ENCODE measurements around the gene TIGD6. TPM values are rescaled to one million over a fixed set of nuclear protein-coding genes. Genes with fewer than 3 reads are reported as not detected.

Gene TIGD6
- total RNA-seq, 4 donors from 2014 or later = 2.4 to 5.1 (median 3.8) TPM

DNA sequence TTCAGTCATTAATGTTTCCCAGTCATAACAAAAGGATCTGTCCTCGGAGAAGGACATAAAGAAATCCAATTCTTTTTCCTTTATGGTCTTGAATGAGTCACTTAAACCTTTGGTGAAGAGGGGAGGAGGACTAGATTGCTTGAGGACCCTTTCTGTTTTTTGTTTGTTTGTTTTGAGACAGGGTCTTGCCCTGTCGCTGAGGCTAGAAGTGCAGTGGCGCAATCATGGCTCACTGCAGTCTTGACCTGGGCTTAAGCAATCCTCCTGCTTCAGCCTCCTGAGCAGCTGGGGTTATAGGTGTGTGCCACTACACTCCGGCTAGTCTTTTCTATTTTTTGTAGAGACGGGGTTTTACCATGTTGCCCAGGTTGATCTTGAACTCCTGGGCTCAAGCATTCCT is 12.3 kb downstream of the TIGD6 start:
- Histone ChIP-seq H3K4me1 (no peaks in the 10 kb centered on the region), H3K9me3 (no peaks in the 10 kb centered on the region), H3K27ac (no peak overlapping the region), H3K36me3 (peaks cover 0 to 3% of the 10 kb centered on the region in 2 donors), H3K4me3 (no peak overlapping the region), H3K27me3 (no peaks in the 10 kb centered on the region)
- TF ChIP-seq, protein P1, sequence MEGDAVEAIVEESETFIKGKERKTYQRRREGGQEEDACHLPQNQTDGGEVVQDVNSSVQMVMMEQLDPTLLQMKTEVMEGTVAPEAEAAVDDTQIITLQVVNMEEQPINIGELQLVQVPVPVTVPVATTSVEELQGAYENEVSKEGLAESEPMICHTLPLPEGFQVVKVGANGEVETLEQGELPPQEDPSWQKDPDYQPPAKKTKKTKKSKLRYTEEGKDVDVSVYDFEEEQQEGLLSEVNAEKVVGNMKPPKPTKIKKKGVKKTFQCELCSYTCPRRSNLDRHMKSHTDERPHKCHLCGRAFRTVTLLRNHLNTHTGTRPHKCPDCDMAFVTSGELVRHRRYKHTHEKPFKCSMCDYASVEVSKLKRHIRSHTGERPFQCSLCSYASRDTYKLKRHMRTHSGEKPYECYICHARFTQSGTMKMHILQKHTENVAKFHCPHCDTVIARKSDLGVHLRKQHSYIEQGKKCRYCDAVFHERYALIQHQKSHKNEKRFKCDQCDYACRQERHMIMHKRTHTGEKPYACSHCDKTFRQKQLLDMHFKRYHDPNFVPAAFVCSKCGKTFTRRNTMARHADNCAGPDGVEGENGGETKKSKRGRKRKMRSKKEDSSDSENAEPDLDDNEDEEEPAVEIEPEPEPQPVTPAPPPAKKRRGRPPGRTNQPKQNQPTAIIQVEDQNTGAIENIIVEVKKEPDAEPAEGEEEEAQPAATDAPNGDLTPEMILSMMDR (IDR thresholded peaks at IDR 0.05) = no peak
- no peak for TF ChIP-seq EP300 (IDR thresholded peaks at IDR 0.05)
- TF ChIP-seq POLR2A (IDR thresholded peaks at IDR 0.05) = no peak
- TF ChIP-seq POLR2AphosphoS5 (IDR thresholded peaks at IDR 0.05) = no peak
- 81 to 83% methylated on average over 3 to 5 of the region's 5 CpGs for WGBS, 2 donors (ENCODE audit: low coverage in 1 of 2)
- no peak for ATAC-seq

DNA sequence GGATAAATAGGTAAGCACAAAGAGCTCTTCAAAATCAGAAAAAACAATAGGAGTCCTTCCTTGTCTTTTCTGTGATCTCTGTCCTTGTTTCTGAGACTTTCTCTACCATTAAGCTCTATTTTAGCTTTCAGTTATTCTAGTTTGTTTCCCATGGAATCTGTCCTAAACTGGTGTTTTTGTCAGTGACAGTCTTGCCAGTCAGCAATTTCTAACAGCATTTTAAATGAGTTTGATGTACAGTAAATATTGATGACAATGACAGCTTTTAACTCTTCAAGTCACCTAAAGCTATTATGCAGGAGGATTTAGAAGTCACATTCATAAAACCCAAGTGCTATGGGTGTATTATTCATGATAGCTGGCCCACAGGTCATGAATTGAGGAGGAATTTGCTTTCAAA is 17.9 kb downstream of the TIGD6 start:
- ATAC-seq = no peak
- Histone ChIP-seq H3K27me3 (no peaks in the 10 kb centered on the region), H3K4me3 (no peak overlapping the region), H3K9me3 (no peaks in the 10 kb centered on the region), H3K27ac (no peak overlapping the region), H3K36me3 (peaks cover 0 to 53% of the 10 kb centered on the region in 2 donors), H3K4me1 (no peaks in the 10 kb centered on the region)
- TF ChIP-seq EP300 (IDR thresholded peaks at IDR 0.05) = no peak
- TF ChIP-seq, protein P1 (IDR thresholded peaks at IDR 0.05) = no peak
- TF ChIP-seq POLR2AphosphoS5 (IDR thresholded peaks at IDR 0.05) = no peak
- TF ChIP-seq POLR2A (IDR thresholded peaks at IDR 0.05) = no peak

DNA sequence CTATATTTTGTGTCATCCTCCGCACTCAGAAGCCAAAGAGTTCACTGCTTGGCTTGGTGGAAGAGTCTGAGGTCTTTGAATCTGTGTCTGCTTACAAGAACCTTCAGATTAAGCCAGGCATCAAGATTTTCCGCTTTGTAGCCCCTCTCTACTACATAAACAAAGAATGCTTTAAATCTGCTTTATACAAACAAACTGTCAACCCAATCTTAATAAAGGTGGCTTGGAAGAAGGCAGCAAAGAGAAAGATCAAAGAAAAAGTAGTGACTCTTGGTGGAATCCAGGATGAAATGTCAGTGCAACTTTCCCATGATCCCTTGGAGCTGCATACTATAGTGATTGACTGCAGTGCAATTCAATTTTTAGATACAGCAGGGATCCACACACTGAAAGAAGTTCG is 19.2 kb downstream of the TIGD6 start:
- H3K27ac ChIP-seq = no peak overlapping the region
- peaks cover 0 to 60% of the 10 kb centered on the region in 2 donors for H3K36me3 ChIP-seq
- H3K4me3 ChIP-seq = no peak overlapping the region
- 13 to 52% methylated on average over 1 to 3 of the region's 3 CpGs for WGBS, 2 donors (ENCODE audit: low coverage in 1 of 2)
- H3K4me1 ChIP-seq = no peaks in the 10 kb centered on the region
- no peaks in the 10 kb centered on the region for H3K27me3 ChIP-seq
- ATAC-seq = no peak
- H3K9me3 ChIP-seq = no peaks in the 10 kb centered on the region
- TF ChIP-seq, protein P1 (IDR thresholded peaks at IDR 0.05) = no peak
- TF ChIP-seq POLR2AphosphoS5 (IDR thresholded peaks at IDR 0.05) (no peak), POLR2A (IDR thresholded peaks at IDR 0.05) (no peak), EP300 (IDR thresholded peaks at IDR 0.05) (no peak)

DNA sequence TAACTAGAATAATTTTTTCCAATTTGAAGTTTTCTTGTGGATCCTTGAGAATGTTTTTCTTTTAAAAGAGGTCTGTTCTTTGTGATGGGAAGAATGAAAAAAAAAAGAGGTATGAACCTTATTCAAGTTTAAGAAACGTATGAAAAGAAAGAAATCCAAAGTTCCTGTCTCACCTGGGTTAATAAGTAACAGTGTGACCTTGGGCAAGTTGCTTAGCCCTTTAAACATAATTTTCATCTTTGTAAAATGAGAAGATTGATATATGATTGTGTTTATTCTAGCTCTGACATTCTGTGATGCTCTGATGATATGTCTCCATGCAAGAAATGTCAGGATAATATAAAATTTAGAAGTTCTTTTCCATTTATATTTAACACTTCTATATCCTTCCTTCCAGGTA is 20.6 kb downstream of the TIGD6 start:
- TF ChIP-seq, protein P1 (IDR thresholded peaks at IDR 0.05) = no peak
- no peak for TF ChIP-seq POLR2AphosphoS5 (IDR thresholded peaks at IDR 0.05)
- no peak for TF ChIP-seq POLR2A (IDR thresholded peaks at IDR 0.05)
- TF ChIP-seq EP300 (IDR thresholded peaks at IDR 0.05) = no peak
- 89 to 92% methylated on average over 1 of the region's 1 CpG for WGBS, 2 donors (ENCODE audit: low coverage in 1 of 2)
- Histone ChIP-seq H3K27ac (no peak overlapping the region), H3K4me1 (no peaks in the 10 kb centered on the region), H3K27me3 (no peaks in the 10 kb centered on the region), H3K4me3 (no peak overlapping the region), H3K9me3 (no peaks in the 10 kb centered on the region), H3K36me3 (peaks cover 0 to 60% of the 10 kb centered on the region in 2 donors)
- no peak for ATAC-seq

DNA sequence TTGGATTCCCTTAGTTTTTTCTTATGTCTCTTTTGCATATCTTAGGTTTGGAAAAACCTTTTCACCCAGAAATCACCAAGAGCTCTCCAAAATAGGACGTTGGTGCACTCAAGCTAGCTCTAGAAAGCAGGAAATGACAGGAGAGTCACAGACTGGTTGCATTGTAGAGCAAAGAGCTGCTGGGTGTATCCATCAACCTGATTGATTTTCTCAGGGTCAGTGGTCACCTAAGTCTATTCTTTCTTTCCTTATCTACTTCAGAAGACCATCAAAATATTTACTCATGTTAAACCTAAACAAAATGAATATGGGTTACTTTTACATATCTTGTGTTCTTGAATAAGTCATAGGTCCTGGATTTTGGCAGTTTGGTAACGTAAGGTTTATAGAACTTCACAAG is 25.0 kb downstream of the TIGD6 start:
- TF ChIP-seq POLR2A (IDR thresholded peaks at IDR 0.05) (no peak), EP300 (IDR thresholded peaks at IDR 0.05) (no peak)
- TF ChIP-seq, protein P1 (IDR thresholded peaks at IDR 0.05) = no peak
- no peak for ATAC-seq
- Histone ChIP-seq H3K4me3 (no peak overlapping the region), H3K36me3 (peaks cover 0 to 43% of the 10 kb centered on the region in 2 donors), H3K27ac (no peak overlapping the region), H3K4me1 (no peaks in the 10 kb centered on the region), H3K9me3 (no peaks in the 10 kb centered on the region), H3K27me3 (no peaks in the 10 kb centered on the region)
- WGBS, 2 donors (ENCODE audit: low coverage in 1 of 2) = 55 to 69% methylated on average over 2 of the region's 2 CpGs

Data from gastroesophageal sphincter (tissue), 4 donors.